Hippocampal formation (tissue), 2 donors: ENCODE data around the gene BSND.
A peak's percentile ranks its signal among the peaks of the same experiment; 100 is the strongest.
"Not testable (repeated sequence)": the region's sequence is repeated elsewhere in the genome, so short reads cannot be mapped to it uniquely, and the experiment has no call there.

ENCODE experiments used
- DNase-seq, 2 donors: peaks; one replicate each; lab custom pipeline; 2025; lab: John Stamatoyannopoulos, UW

Gene BSND

DNA sequence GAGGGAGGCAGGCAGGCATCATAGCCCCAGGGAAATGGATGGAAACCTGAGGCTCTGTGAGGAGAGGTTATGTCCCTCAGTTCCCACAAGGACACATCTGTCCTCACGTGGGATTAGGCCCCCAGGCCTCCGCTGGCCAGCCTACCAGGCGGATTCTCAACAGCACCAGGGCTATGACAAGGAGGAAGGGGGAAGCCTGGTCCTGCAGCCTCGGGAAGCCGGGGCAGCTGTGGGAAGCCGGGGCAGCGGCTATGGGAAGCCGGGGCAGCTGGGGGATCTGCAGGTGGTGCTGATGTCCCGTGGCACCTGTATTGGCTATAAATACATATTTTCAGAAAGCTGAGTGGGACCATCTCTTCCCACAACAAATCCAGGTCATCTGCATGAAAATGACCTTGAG lies 19.7 kb downstream of the BSND start:
- no peak for DNase-seq

DNA sequence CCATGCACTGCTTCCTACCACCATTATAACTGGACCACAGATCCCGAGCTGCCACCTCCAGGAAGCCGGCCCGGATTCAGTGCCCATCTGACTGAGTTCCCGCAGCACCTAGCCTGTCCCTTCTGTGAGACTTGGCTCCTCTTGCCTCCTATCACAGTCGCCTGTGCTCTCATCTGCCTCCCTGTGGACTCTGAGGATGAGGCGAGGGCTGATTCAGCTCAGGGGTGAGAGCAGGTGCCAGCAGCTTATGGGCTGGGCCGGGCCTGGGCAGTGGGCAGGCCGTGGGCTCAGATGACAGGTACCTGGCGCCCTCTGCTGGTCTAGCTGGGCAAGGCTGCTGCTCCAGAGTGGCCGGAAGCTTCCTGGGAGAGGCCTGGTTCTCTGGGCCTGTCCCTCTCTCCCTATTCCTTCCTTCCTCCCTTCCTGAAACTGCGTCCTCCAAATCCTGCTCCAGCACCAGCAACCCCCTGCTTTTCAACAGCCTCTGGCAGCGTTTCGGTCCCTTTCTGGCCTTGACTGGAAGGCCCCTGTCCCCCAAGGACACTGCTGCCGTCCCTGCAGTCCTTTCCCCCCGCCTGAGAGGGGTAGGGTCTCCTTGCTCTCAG lies 23.3 kb downstream of the BSND start:
- peak; percentile 24 to 41 for DNase-seq

DNA sequence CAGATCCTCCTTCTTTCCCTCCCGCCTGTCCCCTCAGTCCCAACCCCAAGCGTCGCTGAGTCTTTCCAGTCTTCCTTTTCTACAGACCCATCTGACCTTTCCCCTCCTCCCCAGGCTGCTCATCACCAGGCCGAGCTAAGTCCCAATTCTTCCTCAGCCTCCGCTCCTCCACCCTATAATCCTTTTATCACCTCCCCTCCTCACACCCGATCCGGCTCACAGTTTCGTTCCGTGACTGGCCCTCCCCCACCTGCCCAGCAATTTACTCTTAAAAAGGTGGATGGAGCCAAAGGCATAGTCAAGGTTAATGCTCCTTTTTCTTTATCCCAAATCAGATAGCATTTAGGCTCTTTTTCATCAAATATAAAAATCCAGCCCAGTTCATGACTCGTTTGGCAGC lies 25.4 kb downstream of the BSND start:
- not testable (repeated sequence) for DNase-seq

- not testable (repeated sequence) for DNase-seq
Observed at GRCh38 chr1:55026682-55027081, 27.9 kb downstream of the BSND start.

- DNase-seq, result not testable (repeated sequence)
Observed at GRCh38 chr1:55031098-55031497, 32.4 kb downstream of the BSND start.

GRCh38 chr1:55033265-55033614 lies 34.5 kb downstream of the BSND start:
- no peak for DNase-seq

GRCh38 chr1:55034476-55035133 lies 35.9 kb downstream of the BSND start:
- no peak for DNase-seq

DNA sequence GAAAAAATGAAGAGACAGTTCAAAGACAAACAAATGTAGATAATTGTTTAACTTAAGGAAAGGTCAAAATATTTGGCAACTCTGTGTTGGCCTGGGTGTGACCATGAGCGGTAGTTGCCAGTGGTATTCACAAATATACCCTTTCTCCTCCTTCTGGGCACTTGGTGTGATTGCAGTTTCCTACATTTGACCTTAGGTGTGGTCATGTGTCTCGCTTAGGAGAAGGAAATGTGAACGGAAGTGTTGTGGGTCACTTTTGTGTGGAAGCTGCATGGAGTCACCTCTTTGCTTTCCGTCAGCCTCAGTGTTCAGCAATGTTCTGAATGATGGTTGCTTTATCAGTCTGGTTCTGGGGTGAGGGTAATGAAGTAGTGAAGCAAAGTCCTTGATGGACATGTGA lies 37.2 kb downstream of the BSND start:
- DNase-seq, result no peak

DNA sequence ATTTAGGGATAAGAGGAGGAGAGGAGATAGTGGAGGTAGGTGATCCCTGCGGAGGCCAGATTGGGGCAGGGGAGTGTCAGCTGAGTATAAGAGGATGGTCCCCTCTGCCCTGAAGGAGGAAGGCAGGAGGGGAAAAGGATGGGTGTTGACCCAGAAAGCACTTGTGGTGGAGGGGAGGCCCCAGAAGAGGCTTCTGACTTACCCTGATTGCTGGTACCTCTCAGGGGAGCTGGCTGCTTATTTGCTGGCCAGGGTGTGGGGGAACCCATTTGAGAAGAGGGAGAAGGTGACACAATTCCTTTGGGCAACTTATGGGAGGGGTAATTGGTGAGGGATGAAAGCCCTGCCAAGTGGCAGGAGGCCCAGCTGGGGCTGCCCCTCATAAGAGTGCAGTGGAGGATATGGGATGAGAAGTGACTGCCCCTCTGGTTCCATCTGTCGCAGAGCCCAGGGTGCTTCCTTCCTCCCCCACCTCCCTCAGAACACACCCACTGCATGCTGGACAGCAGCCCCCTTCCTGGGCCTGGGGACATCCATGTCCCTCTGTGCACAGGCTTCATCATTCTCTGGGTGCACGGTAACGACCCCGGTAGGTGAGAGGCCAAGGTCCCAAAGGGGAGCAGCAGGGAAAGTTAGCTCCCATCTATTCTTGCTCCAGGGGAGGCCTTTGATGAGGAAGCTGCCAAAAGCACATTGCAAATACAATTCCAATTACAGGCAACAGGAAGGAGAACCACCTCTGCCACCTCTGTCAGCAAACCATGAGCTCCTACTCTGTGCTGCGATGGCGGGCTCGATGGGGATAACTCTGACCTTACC lies 39.2 kb downstream of the BSND start:
- DNase-seq, result no peak

GRCh38 chr1:55038552-55038838 lies 39.8 kb downstream of the BSND start:
- DNase-seq, result no peak

DNA sequence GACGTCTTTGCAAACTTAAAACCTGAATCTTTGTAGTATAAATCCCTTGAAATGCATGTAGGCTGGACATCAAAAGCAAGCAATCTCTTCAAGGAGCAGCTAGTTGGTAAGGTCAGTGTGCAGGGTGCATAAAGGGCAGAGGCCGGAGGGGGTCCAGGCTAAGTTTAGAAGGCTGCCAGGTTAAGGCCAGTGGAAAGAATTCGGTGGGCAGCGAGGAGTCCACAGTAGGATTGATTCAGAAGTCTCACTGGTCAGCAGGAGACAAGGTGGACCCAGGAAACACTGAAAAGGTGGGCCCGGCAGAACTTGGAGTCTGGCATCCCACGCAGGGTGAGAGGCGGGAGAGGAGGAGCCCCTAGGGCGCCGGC lies 40.2 kb downstream of the BSND start:
- no peak for DNase-seq

GRCh38 chr1:55039342-55040082 lies 40.8 kb downstream of the BSND start, which contains the start of gene PCSK9:
PCSK9 (plus strand) TSS chr1:55039548; CDS start chr1:55039838, 290 bp downstream.
- no peak for DNase-seq

DNA sequence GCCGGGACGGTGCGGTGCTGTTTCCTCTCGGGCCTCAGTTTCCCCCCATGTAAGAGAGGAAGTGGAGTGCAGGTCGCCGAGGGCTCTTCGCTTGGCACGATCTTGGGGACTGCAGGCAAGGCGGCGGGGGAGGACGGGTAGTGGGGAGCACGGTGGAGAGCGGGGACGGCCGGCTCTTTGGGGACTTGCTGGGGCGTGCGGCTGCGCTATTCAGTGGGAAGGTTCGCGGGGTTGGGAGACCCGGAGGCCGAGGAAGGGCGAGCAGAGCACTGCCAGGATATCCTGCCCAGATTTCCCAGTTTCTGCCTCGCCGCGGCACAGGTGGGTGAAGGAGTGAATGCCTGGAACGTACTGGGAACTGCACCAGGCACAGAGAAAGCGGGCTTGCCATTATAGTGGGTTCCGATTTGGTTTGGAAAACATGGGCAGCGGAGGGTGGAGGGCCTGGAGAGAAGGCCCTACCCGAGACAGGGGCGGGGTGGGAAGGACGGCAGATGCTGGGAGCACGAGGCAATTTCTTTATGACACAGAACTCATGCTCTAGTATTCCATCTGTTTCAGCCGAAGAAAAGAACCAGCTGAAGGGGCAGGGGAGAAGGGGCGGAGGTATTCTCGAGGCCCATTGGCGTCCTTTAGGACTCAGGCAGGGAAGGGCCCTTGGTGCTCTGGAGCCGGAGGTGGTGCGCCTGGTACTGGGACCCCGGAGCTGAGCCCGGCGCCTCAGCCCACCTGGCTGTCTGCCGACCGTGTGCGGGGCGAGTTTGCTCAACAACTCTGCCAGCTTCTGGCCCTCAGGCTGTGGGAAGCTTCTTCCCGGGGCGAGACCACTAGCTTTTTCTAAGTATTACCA lies 41.6 kb downstream of the BSND start:
- DNase-seq, result no peak

GRCh38 chr1:55040933-55041494 lies 42.3 kb downstream of the BSND start:
- DNase-seq, result no peak

DNA sequence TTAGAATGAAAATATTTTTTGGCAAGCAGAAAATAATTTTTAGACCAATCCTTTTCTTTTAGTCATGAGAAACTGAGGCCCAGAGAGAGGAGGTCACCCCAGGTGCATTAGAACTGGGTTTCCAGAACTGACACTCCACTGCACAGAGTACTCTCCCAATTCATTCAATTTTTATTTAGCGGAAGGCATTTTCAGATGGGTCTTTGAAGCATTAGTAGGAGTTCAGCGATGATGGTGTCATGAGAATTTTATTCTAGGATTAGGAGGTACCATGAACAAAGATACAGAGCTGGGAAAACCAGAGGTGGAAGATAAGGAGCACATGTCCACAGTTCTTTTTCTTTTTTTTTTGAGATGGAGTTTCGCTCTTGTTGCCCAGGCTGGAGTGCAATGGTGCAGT lies 42.9 kb downstream of the BSND start:
- no peak for DNase-seq

GRCh38 chr1:55043011-55043410 lies 44.3 kb downstream of the BSND start:
- DNase-seq, result no peak

- DNase-seq, result no peak
Observed at GRCh38 chr1:55043726-55044125, 45.0 kb downstream of the BSND start.

DNA sequence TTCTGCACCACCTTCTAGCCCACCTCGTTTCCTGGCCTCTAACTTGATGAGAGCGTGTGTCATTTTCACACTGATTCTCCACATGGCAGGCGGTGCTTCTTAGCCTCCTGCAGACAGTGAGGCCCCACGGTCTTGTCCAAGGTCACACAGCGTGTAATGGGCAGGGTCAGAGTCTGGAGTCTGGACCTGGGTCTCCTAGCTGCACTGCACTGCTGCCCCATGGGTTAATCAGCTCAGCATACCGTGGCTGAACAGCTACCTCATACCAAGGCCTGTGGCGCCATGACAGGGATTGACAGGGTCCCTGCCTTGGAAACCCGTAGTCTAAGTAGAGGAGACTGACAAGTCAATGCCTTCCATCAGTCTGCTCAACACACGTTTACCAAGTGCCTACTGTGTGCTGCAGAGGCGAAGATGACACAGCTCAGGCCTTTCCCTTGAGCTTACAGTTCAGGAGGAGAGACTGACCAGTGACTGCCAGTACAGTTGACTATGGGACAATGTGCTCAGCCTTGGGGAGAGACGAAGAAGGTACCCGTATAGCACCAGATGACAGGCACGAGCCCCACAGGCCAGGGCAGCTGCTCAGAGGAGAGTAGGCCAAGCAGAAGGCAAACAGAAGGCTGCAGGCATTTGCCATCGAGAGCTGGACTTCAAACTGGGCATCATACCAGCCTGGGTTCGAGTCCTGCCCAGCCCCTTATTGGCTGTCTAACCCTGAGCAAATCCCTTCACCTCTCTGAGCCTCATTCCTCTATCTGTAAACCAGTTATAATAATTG lies 46.1 kb downstream of the BSND start:
- DNase-seq, result no peak

DNA sequence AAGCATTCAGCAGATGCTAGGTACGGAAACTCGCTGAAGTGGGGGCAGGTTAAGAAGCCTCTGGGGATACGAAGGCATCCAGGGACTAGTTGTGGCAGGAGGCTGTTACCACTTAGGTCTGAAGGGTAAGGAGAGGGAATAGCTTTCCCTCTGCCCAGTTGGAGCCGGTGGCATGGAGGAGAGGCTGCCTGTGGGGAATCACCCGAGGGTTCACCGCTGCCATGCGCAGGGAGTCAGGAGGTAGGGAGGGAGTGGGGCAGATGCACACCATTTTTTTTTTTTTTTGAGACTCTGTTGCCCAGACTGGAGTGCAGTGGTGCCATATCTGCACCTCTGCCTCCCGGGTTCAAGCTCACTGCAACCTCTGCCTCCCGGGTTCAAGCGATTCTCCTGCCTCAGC lies 46.7 kb downstream of the BSND start:
- DNase-seq, result no peak

- DNase-seq, result no peak
Observed at GRCh38 chr1:55046871-55047270, 48.1 kb downstream of the BSND start.

DNA sequence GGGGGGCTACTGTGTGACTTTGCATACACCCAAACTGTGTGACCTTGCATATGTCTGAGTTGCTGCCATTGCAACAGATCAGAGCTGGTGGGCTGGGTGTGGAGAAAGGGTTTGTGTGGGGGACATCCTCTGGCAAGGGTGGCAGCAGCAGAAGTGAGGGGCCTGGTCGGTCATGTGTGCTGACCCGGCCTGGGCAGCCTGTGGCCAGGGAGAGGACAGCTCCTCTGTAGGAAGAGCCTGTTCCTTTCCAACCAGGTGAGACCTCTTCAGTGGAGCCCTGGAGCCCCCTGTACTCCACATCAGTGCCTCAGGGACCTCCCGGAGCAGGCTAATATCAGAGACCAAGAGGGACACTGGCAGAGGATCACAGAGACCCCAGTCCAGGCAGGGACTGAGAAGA lies 48.9 kb downstream of the BSND start:
- no peak for DNase-seq
